K562 (cell line): Measurements from ENCODE around the gene FARSA. TPM values are rescaled to one million over a fixed set of nuclear protein-coding genes. Genes with fewer than 3 reads are reported as not detected.

Source experiments
- POLR2H ChIP-seq: IDR thresholded peaks from 2 replicates; pipeline ENCODE4 v1.6.1; 2016; ENCODE audit warnings: missing genetic modification characterization, low read depth, mild to moderate bottlenecking, control low read depth, missing compliant biosample characterization, moderate library complexity
- RUNX1 ChIP-seq: sonication (generic); IDR thresholded peaks from 2 replicates; pipeline ENCODE4 v1.6.1; 2016; ENCODE audit warnings: antibody characterized with exemption, low read depth
- SMAD4 ChIP-seq: fragments of 250-450 bp; sonication (Bioruptor Pico); conservative IDR thresholded peaks from 2 replicates; pipeline ENCODE4 v1.8.0; 2021; ENCODE audit warnings: inconsistent platforms, mild to moderate bottlenecking, moderate library complexity
- SPI1 ChIP-seq: IDR thresholded peaks from 2 replicates; pipeline ENCODE4 v1.6.1; 2011; ENCODE audit warnings: low read depth, low read length, control low read depth, borderline replicate concordance
- TAF9B ChIP-seq: fragments of 450-650 bp; IDR thresholded peaks from 2 replicates; pipeline ENCODE4 v1.6.1; 2018; ENCODE audit warnings: mild to moderate bottlenecking; ENCODE audit not compliant: partially characterized antibody
- THRAP3 ChIP-seq: fragments of 450-650 bp; IDR thresholded peaks from 2 replicates; pipeline ENCODE4 v1.6.1; 2016; ENCODE audit warnings: mild to moderate bottlenecking, inconsistent platforms, borderline replicate concordance
- XRCC5 ChIP-seq: fragments of 200-400 bp; formaldehyde crosslinking; IDR thresholded peaks from 2 replicates; pipeline ENCODE4 v1.6.1; 2017; ENCODE audit warnings: low read depth, mild to moderate bottlenecking, low read length
- ZNF518B ChIP-seq: fragments of 250-450 bp; sonication (Bioruptor Pico); IDR thresholded peaks from 2 replicates; pipeline ENCODE4 v1.5.0; 2021; ENCODE audit warnings: mild to moderate bottlenecking, moderate library complexity
- ZNF77 ChIP-seq: fragments of 250-450 bp; sonication (Bioruptor Pico); IDR thresholded peaks from 2 replicates; pipeline ENCODE4 v1.5.0; 2020
- polyA plus RNA-seq, 8 experiments: library from polyadenylated mRNA; depleted of rRNA in 4 of 8; stranded (reverse) in 5 of 8; unstranded in 3 of 8; fragments of >200 nt; fragmentation: Nextera tagmentation in 2 of 8; fragmentation: Illumina TruSeq in 1 of 8; extraction: Ambion mirVana in 2 of 8; extraction: Trizol in 1 of 8; gene quantifications; 2 replicates each; pipeline versions ENCODE4 v1.2.1 to v1.2.3, GENCODE V29; 2011 to 2014; ENCODE audit warnings: inconsistent platforms in 1 of 8, missing spikeins in 1 of 8
- total RNA-seq, 7 experiments: library from RNA; depleted of rRNA in 6 of 7; stranded (reverse); fragments of >200 nt in 6 of 7; fragmentation: Illumina TruSeq in 2 of 7; extraction: Trizol in 2 of 7; gene quantifications; 2 replicates each; pipeline versions ENCODE4 v1.2.1 to v1.2.3, GENCODE V29; 2011 to 2021; ENCODE audit warnings: low replicate concordance in 1 of 7
- TF ChIP-seq, protein P1 (sequence below), 2 experiments: fragments of 450-650 bp in 1 of 2; sonication (generic) in 1 of 2; formaldehyde crosslinking in 1 of 2; IDR thresholded peaks; 2 replicates each; pipeline versions ENCODE4 v1.7.1 to v1.9.0; 2016 to 2022; ENCODE audit warnings: inconsistent platforms in 1 of 2, mild to moderate bottlenecking in 1 of 2, missing genetic modification reagents in 1 of 2

The FARSA gene
- total and polyA plus RNA-seq, 9 of the 15 experiments (the other 6 are each of a cell fraction or from before 2014, with no cell fraction given), result 25.2 to 237 (median 89.6) TPM

- no peak for TF ChIP-seq POLR2H
- TF ChIP-seq, protein P1, sequence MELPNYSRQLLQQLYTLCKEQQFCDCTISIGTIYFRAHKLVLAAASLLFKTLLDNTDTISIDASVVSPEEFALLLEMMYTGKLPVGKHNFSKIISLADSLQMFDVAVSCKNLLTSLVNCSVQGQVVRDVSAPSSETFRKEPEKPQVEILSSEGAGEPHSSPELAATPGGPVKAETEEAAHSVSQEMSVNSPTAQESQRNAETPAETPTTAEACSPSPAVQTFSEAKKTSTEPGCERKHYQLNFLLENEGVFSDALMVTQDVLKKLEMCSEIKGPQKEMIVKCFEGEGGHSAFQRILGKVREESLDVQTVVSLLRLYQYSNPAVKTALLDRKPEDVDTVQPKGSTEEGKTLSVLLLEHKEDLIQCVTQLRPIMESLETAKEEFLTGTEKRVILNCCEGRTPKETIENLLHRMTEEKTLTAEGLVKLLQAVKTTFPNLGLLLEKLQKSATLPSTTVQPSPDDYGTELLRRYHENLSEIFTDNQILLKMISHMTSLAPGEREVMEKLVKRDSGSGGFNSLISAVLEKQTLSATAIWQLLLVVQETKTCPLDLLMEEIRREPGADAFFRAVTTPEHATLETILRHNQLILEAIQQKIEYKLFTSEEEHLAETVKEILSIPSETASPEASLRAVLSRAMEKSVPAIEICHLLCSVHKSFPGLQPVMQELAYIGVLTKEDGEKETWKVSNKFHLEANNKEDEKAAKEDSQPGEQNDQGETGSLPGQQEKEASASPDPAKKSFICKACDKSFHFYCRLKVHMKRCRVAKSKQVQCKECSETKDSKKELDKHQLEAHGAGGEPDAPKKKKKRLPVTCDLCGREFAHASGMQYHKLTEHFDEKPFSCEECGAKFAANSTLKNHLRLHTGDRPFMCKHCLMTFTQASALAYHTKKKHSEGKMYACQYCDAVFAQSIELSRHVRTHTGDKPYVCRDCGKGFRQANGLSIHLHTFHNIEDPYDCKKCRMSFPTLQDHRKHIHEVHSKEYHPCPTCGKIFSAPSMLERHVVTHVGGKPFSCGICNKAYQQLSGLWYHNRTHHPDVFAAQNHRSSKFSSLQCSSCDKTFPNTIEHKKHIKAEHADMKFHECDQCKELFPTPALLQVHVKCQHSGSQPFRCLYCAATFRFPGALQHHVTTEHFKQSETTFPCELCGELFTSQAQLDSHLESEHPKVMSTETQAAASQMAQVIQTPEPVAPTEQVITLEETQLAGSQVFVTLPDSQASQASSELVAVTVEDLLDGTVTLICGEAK (IDR thresholded peaks at IDR 0.05), result 0 out of 2 replicates have a peak, but pooled peaks have one; percentile 35
- TF ChIP-seq, protein P1 (CRISPR knock-in tag; IDR thresholded peaks at IDR 0.05), result no peak
- no peak for TF ChIP-seq XRCC5
- TF ChIP-seq RUNX1, result no peak
- no peak for TF ChIP-seq TAF9B
- TF ChIP-seq ZNF77 (CRISPR knock-in tag), result no peak
- TF ChIP-seq THRAP3, result peak; percentile 29; the same call in 1 of the 2 replicates
- TF ChIP-seq SPI1, result no peak
- no peak for TF ChIP-seq SMAD4 (CRISPR knock-in tag)
- no peak for TF ChIP-seq ZNF518B (CRISPR knock-in tag)
Observed at GRCh38 chr19:12946731-12947496, 13.4 kb upstream of the FARSA start (continued).
